ENCODE data around the gene NIT2. TPM values are rescaled to one million over a fixed set of nuclear protein-coding genes. Genes with fewer than 3 reads are reported as not detected.

The NIT2 gene
- total RNA-seq, 1 experiment from 2014 or later: 42.6 TPM

GRCh38 chr3:100360757-100361496, 26.4 kb downstream of the NIT2 start:
- Mint-ChIP-seq H3K9me3 (ENCODE audit: unreplicated experiment) (no peaks in the 10 kb centered on the region), H3K27me3 (ENCODE audit: insufficient read depth, unreplicated experiment) (no peaks in the 10 kb centered on the region), H3K4me3 (ENCODE audit: unreplicated experiment) (no peak overlapping the region), H3K36me3 (ENCODE audit: insufficient read depth, unreplicated experiment) (peaks cover 70% of the 10 kb centered on the region), H3K4me1 (ENCODE audit: insufficient read depth, unreplicated experiment) (peaks cover 5% of the 10 kb centered on the region), H3K27ac (ENCODE audit: low read depth, unreplicated experiment) (no peak overlapping the region)
- intact Hi-C loops (cut with micrococcal nuclease): no loop called here
- BruUV-seq (replicated peaks): no TSS peak
- POLR2A ChIA-PET: interaction anchor here (0.7 to 2.2 kb wide), 4 partner anchors 9 to 30 kb away, joined by 3 to 5 read pairs (median 4); no protein-coding TSS in a partner anchor
- no peak for DNase-seq (ENCODE audit: unreplicated experiment)
- CTCF ChIA-PET: interaction anchor here (0.6 to 2.1 kb wide), 6 partner anchors 16 to 524 kb away, joined by 3 to 7 read pairs (median 4); no protein-coding TSS in a partner anchor
- no peak for TF ChIP-seq CTCF (IDR thresholded peaks at IDR 0.05; ENCODE audit: unreplicated experiment)

GRCh38 chr3:100361897-100362296, 27.3 kb downstream of the NIT2 start:
- ChIA-PET CTCF (interaction anchor here (0.7 to 1.2 kb wide), 2 partner anchors 18 to 531 kb away, joined by 3 read pairs; no protein-coding TSS in a partner anchor), POLR2A (interaction anchor here (0.7 to 1.7 kb wide), 3 partner anchors 8 to 29 kb away, joined by 3 to 4 read pairs (median 3); no protein-coding TSS in a partner anchor)
- Mint-ChIP-seq H3K4me1 (ENCODE audit: insufficient read depth, unreplicated experiment) (peaks cover 5% of the 10 kb centered on the region), H3K27ac (ENCODE audit: low read depth, unreplicated experiment) (no peak overlapping the region), H3K4me3 (ENCODE audit: unreplicated experiment) (no peak overlapping the region), H3K36me3 (ENCODE audit: insufficient read depth, unreplicated experiment) (peaks cover 74% of the 10 kb centered on the region), H3K27me3 (ENCODE audit: insufficient read depth, unreplicated experiment) (no peaks in the 10 kb centered on the region), H3K9me3 (ENCODE audit: unreplicated experiment) (no peaks in the 10 kb centered on the region)
- no peak for TF ChIP-seq CTCF (IDR thresholded peaks at IDR 0.05; ENCODE audit: unreplicated experiment)
- intact Hi-C loops (cut with micrococcal nuclease): no loop called here
- peak; percentile 4 for DNase-seq (ENCODE audit: unreplicated experiment)
- no TSS peak for BruUV-seq (replicated peaks)

GRCh38 chr3:100364421-100364820, 29.9 kb downstream of the NIT2 start:
- Mint-ChIP-seq H3K27ac (ENCODE audit: low read depth, unreplicated experiment) (no peak overlapping the region), H3K4me1 (ENCODE audit: insufficient read depth, unreplicated experiment) (peaks cover 5% of the 10 kb centered on the region), H3K27me3 (ENCODE audit: insufficient read depth, unreplicated experiment) (no peaks in the 10 kb centered on the region), H3K4me3 (ENCODE audit: unreplicated experiment) (no peak overlapping the region), H3K9me3 (ENCODE audit: unreplicated experiment) (no peaks in the 10 kb centered on the region), H3K36me3 (ENCODE audit: insufficient read depth, unreplicated experiment) (peaks cover 80% of the 10 kb centered on the region)
- no TSS peak for BruUV-seq (replicated peaks)
- no peak for DNase-seq (ENCODE audit: unreplicated experiment)
- ChIA-PET CTCF (interaction anchor here (0.8 kb wide), 1 partner anchor 532 kb away, joined by 3 read pairs; no protein-coding TSS in a partner anchor), POLR2A (interaction anchor here (0.9 to 1.2 kb wide), 3 partner anchors 9 to 37 kb away, joined by 3 to 4 read pairs (median 4); partner anchors contain the start of genes LNP1 and TOMM70)
- intact Hi-C loops (cut with micrococcal nuclease): no loop called here
- TF ChIP-seq CTCF (IDR thresholded peaks at IDR 0.05; ENCODE audit: unreplicated experiment): no peak

GRCh38 chr3:100366424-100366823, 31.9 kb downstream of the NIT2 start:
- BruUV-seq (replicated peaks): no TSS peak
- intact Hi-C loops (cut with micrococcal nuclease): no loop called here
- DNase-seq (ENCODE audit: unreplicated experiment): no peak
- peaks cover 76% of the 10 kb centered on the region for H3K36me3 Mint-ChIP-seq (ENCODE audit: insufficient read depth, unreplicated experiment)
- H3K4me1 Mint-ChIP-seq (ENCODE audit: insufficient read depth, unreplicated experiment): peaks cover 5% of the 10 kb centered on the region
- ChIA-PET POLR2A (interaction anchor here (0.6 to 1.6 kb wide), 3 partner anchors 21 to 35 kb away, joined by 3 read pairs; no protein-coding TSS in a partner anchor), CTCF (interaction anchor here (1.2 kb wide), 1 partner anchor 89 kb away, joined by 4 read pairs; no protein-coding TSS in a partner anchor)
- no peaks in the 10 kb centered on the region for H3K9me3 Mint-ChIP-seq (ENCODE audit: unreplicated experiment)
- no peak overlapping the region for H3K27ac Mint-ChIP-seq (ENCODE audit: low read depth, unreplicated experiment)
- no peak for TF ChIP-seq CTCF (IDR thresholded peaks at IDR 0.05; ENCODE audit: unreplicated experiment)
- no peak overlapping the region for H3K4me3 Mint-ChIP-seq (ENCODE audit: unreplicated experiment)
- no peaks in the 10 kb centered on the region for H3K27me3 Mint-ChIP-seq (ENCODE audit: insufficient read depth, unreplicated experiment)

Measured in MCF 10A (cell line).